Choroid plexus epithelial cell (primary cell): ENCODE measurements around the gene F2R.
A peak's percentile ranks its signal among the peaks of the same experiment; 100 is the strongest.
"Not testable (repeated sequence)": the region's sequence is repeated elsewhere in the genome, so short reads cannot be mapped to it uniquely, and the experiment has no call there.

Source experiments
- DNase-seq: peaks from one replicate; pipeline ENCODE4 v3.0.0-alpha.2; 2010; ENCODE audit warnings: low read depth
- H3K4me3 ChIP-seq: 2 replicates; pipeline ENCODE4 v1.5.1; 2011; ENCODE audit warnings: low read depth, mild to moderate bottlenecking, control low read depth, low read length, moderate library complexity
- TF ChIP-seq, protein P1 (sequence below): conservative IDR thresholded peaks from 2 replicates; pipeline ENCODE4 v1.5.1; 2011; ENCODE audit warnings: low read depth, mild to moderate bottlenecking, control low read depth, inconsistent platforms, low read length, moderate library complexity

Gene F2R

DNA sequence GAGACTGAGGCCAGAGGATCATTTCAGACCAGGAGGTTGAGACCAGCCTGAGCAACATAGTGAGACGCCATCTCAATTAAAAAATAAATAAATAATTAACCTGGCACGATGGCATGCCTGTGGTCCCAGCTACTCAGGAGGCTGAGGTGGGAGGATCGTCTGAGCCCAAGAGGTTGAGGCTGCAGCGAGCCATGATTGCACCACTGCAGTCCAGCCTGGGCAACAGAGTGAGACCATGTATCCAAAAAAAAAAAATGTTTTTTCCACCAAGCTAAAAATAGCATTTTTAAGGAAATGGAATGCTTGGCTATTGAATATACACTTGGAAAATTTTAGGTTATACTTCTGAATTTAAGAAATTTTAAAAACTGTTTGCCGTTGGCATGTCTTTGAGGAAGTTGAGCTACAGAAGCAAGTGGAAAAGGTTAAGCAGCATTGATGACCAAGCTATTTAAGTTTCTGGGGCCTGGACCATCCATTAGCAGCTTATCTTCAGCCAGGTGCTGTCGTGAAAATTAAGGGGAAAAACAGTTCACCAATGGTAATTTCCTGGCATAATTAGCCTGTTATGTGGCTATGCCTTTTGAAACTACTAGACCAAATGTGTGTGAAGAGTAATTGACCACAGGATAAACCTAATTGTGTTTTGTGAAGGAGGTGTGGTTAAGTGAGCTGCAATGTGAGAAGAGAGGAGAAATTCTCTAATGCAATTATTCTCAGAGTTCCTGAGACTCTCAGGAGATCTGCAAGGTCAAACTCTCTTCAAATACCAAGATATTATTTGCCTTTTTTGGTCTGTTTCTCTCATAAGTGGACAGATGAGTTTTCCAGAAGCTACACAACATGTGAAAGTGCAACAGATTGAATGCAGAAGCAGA lies 21.0 kb downstream of the F2R start:
- H3K4me3 ChIP-seq = no peak overlapping the region
- TF ChIP-seq, protein P1, sequence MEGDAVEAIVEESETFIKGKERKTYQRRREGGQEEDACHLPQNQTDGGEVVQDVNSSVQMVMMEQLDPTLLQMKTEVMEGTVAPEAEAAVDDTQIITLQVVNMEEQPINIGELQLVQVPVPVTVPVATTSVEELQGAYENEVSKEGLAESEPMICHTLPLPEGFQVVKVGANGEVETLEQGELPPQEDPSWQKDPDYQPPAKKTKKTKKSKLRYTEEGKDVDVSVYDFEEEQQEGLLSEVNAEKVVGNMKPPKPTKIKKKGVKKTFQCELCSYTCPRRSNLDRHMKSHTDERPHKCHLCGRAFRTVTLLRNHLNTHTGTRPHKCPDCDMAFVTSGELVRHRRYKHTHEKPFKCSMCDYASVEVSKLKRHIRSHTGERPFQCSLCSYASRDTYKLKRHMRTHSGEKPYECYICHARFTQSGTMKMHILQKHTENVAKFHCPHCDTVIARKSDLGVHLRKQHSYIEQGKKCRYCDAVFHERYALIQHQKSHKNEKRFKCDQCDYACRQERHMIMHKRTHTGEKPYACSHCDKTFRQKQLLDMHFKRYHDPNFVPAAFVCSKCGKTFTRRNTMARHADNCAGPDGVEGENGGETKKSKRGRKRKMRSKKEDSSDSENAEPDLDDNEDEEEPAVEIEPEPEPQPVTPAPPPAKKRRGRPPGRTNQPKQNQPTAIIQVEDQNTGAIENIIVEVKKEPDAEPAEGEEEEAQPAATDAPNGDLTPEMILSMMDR = no peak
- peak; percentile 44 for DNase-seq

DNA sequence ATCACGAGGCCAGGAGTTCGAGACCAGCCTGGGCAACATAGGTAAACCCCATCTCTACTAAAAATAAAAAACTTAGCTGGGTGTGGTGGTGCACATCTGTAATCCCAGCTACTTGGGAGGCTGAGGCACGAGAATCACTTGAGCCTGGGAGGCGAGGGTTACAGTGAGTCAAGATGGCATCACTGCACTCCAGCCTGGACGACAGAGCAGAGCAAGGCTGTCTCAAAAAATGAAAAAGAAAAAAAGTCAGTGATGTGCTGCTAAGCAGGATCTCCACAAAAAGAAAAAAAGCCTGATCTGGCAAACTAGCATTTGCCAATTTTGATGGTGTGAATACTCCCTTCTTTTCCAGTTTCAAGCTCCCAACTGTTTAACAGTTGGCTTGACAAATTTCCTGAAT lies 21.9 kb downstream of the F2R start:
- no peak overlapping the region for H3K4me3 ChIP-seq
- no peak for DNase-seq
- TF ChIP-seq, protein P1 = no peak

DNA sequence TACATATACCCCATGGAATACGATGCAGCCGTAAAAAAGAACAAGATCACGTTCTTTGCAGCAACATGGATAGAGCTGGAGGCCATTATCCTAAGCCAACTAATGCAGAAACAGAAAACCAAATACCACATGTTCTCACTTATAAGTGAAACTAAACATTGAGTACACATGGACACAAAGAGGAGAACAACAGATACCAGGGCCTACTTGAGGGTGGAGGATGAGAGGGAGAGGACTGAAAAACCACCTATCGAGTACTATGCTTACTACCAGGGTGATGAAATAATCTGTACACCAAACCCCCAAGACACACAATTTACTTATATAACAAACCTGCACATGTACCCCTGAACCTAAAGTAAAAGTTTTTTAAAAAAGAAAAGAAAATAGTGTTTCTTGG lies 25.6 kb downstream of the F2R start:
- not testable (repeated sequence) for H3K4me3 ChIP-seq, DNase-seq

DNA sequence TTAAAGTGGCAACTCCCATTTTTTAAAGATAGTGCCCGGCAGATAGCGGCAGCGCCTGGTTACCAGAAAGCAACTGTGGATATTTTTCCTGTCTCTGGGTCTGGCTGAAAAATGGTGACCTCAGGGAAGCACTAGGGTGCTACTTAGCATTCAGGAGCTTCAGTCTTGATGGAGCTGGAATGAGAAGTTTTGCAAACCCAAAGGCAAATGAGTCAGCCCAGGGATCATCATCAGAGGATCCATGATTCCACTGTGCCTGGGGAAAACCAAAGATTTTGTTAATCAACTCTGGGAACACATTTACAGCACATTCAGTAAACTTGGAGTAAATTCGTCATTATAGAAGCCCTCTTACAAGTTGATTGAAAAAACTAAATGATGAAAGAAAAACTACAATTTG lies 26.7 kb downstream of the F2R start:
- no peak overlapping the region for H3K4me3 ChIP-seq
- peak; percentile 61 for DNase-seq
- TF ChIP-seq, protein P1 = no peak

DNA sequence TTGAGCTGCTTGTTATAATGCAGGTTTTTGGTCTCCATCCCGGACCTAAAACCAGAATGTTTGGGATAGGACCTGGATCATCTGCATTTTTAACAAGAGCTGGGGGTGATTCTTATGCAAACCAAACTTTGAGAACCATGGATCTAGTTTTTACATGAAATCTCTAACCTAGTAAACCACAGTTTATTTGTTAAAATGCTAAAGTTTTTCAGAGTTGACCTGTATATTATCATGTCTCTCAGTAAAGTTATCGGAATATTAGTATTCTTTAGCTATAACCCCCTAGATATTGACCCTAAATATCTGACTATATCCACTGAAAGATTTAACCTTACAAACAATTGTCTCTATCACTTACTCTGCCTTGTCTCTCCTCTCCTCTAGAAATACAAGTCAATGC lies 28.7 kb downstream of the F2R start:
- TF ChIP-seq, protein P1 = no peak
- DNase-seq = no peak
- no peak overlapping the region for H3K4me3 ChIP-seq

DNA sequence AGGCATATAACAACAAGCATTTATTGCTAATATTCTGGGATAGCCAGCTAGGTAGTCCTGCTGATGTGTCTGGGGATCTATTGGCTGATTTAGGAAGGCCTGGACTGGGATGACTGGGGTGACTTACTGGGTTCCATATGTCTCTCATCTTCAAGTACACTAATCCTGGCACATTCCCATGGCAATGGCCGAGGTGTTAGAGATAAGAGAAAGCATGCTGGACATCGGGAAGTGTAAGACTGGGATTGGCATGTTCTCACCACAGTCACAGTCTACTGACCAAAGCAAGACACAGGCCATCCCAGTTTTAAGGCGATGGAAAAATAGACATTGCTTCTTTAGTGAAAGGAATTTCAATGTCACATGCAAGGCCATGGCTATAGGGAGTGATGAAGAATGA lies 29.7 kb downstream of the F2R start:
- no peak for DNase-seq
- no peak overlapping the region for H3K4me3 ChIP-seq
- TF ChIP-seq, protein P1 = no peak

DNA sequence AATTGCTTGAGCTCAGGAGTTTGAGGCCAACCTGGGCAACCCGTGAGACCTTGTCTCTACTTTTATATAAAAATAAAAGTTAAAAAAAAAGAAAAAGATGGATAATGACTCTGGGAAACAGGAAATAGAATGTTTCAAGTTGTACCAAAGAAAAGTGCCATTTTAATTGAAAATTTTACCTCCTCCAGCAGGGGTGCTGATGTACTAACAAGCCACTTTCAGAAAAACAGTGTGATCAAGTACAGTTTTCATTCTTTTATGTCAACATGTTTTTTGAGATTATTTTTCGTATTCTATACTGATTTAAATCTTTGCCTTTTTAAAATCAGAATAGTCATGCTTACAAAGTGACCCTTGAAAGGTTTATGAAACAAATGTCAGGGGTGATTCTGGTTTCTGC lies 30.8 kb downstream of the F2R start:
- TF ChIP-seq, protein P1 = no peak
- H3K4me3 ChIP-seq = no peak overlapping the region
- DNase-seq = no peak
